Measurements from ENCODE around the gene NRXN3.

NRXN3 gene

GRCh38 chr14:79144896-79145295, 974.7 kb downstream of the NRXN3 start:
- no CpG with 5 or more reads among the region's 3 CpGs for WGBS (ENCODE audit: insufficient coverage)
- DNase-seq: no peak
- ChIA-PET CTCF (no interaction called here), POLR2A (no interaction called here)
- H3K36me3 ChIP-seq (ENCODE audit: control insufficient read depth in 4 of 4, insufficient read depth in 4 of 4, low read length in 3 of 4): no peaks in the 10 kb centered on the region
- H3K27ac ChIP-seq (ENCODE audit: insufficient read depth in 1 of 2, low read depth in 1 of 2, low read length in 2 of 2, poor library complexity in 1 of 2, severe bottlenecking in 2 of 2): no peak overlapping the region
- no peaks in the 10 kb centered on the region for H3K9me3 ChIP-seq (ENCODE audit: control extremely low read depth in 1 of 5, control insufficient read depth in 4 of 5, insufficient read depth in 2 of 5, low read depth in 1 of 5, low read length in 4 of 5)
- H3K27me3 ChIP-seq (replicated peaks in 2 of 5; ENCODE audit: control insufficient read depth in 4 of 5, insufficient read depth in 5 of 5, low read length in 4 of 5): no peaks in the 10 kb centered on the region
- H3K4me3 ChIP-seq (ENCODE audit: control insufficient read depth in 1 of 7, extremely low read depth in 1 of 7, insufficient read depth in 4 of 7, low read depth in 2 of 7, low read length in 6 of 7): no peak overlapping the region
- no peaks in the 10 kb centered on the region for H3K4me1 ChIP-seq (ENCODE audit: control extremely low read depth in 1 of 4, control insufficient read depth in 4 of 4, insufficient read depth in 4 of 4, low read length in 3 of 4)

- H3K27me3 ChIP-seq (replicated peaks in 2 of 5; ENCODE audit: control insufficient read depth in 4 of 5, insufficient read depth in 5 of 5, low read length in 4 of 5): no peaks in the 10 kb centered on the region
- POLR2A ChIA-PET: no interaction called here
- WGBS (ENCODE audit: insufficient coverage): no CpG with 5 or more reads among the region's 1 CpG
- no peaks in the 10 kb centered on the region for H3K4me1 ChIP-seq (ENCODE audit: control extremely low read depth in 1 of 4, control insufficient read depth in 4 of 4, insufficient read depth in 4 of 4, low read length in 3 of 4)
- no peak for DNase-seq
- no peaks in the 10 kb centered on the region for H3K9me3 ChIP-seq (ENCODE audit: control extremely low read depth in 1 of 5, control insufficient read depth in 4 of 5, insufficient read depth in 2 of 5, low read depth in 1 of 5, low read length in 4 of 5)
- H3K4me3 ChIP-seq (ENCODE audit: control insufficient read depth in 1 of 7, extremely low read depth in 1 of 7, insufficient read depth in 4 of 7, low read depth in 2 of 7, low read length in 6 of 7): no peak overlapping the region
- no peaks in the 10 kb centered on the region for H3K36me3 ChIP-seq (ENCODE audit: control insufficient read depth in 4 of 4, insufficient read depth in 4 of 4, low read length in 3 of 4)
- no peak overlapping the region for H3K27ac ChIP-seq (ENCODE audit: insufficient read depth in 1 of 2, low read depth in 1 of 2, low read length in 2 of 2, poor library complexity in 1 of 2, severe bottlenecking in 2 of 2)
- CTCF ChIA-PET: no interaction called here
These were observed 980.1 kb downstream of the NRXN3 start for GRCh38 chr14:79150226-79150625.

- no peaks in the 10 kb centered on the region for H3K4me1 ChIP-seq (ENCODE audit: control extremely low read depth in 1 of 4, control insufficient read depth in 4 of 4, insufficient read depth in 4 of 4, low read length in 3 of 4)
- no peaks in the 10 kb centered on the region for H3K9me3 ChIP-seq (ENCODE audit: control extremely low read depth in 1 of 5, control insufficient read depth in 4 of 5, insufficient read depth in 2 of 5, low read depth in 1 of 5, low read length in 4 of 5)
- no peak overlapping the region for H3K4me3 ChIP-seq (ENCODE audit: control insufficient read depth in 1 of 7, extremely low read depth in 1 of 7, insufficient read depth in 4 of 7, low read depth in 2 of 7, low read length in 6 of 7)
- no peaks in the 10 kb centered on the region for H3K36me3 ChIP-seq (ENCODE audit: control insufficient read depth in 4 of 4, insufficient read depth in 4 of 4, low read length in 3 of 4)
- ChIA-PET CTCF (no interaction called here), POLR2A (no interaction called here)
- H3K27ac ChIP-seq (ENCODE audit: insufficient read depth in 1 of 2, low read depth in 1 of 2, low read length in 2 of 2, poor library complexity in 1 of 2, severe bottlenecking in 2 of 2): no peak overlapping the region
- H3K27me3 ChIP-seq (replicated peaks in 2 of 5; ENCODE audit: control insufficient read depth in 4 of 5, insufficient read depth in 5 of 5, low read length in 4 of 5): no peaks in the 10 kb centered on the region
- no peak for DNase-seq
These were observed 987.2 kb downstream of the NRXN3 start for GRCh38 chr14:79157369-79157768.

GRCh38 chr14:79161571-79161970, 991.4 kb downstream of the NRXN3 start:
- POLR2A ChIA-PET: no interaction called here
- H3K4me3 ChIP-seq (ENCODE audit: control insufficient read depth in 1 of 7, extremely low read depth in 1 of 7, insufficient read depth in 4 of 7, low read depth in 2 of 7, low read length in 6 of 7): no peak overlapping the region
- CTCF ChIA-PET: no interaction called here
- 23% methylated on average over 7 of the region's 7 CpGs for WGBS (ENCODE audit: insufficient coverage)
- no peaks in the 10 kb centered on the region for H3K9me3 ChIP-seq (ENCODE audit: control extremely low read depth in 1 of 5, control insufficient read depth in 4 of 5, insufficient read depth in 2 of 5, low read depth in 1 of 5, low read length in 4 of 5)
- H3K4me1 ChIP-seq (ENCODE audit: control extremely low read depth in 1 of 4, control insufficient read depth in 4 of 4, insufficient read depth in 4 of 4, low read length in 3 of 4): no peaks in the 10 kb centered on the region
- no peaks in the 10 kb centered on the region for H3K36me3 ChIP-seq (ENCODE audit: control insufficient read depth in 4 of 4, insufficient read depth in 4 of 4, low read length in 3 of 4)
- DNase-seq: peak; percentile 4 to 11 (median 10)
- no peaks in the 10 kb centered on the region for H3K27me3 ChIP-seq (replicated peaks in 2 of 5; ENCODE audit: control insufficient read depth in 4 of 5, insufficient read depth in 5 of 5, low read length in 4 of 5)
- H3K27ac ChIP-seq (ENCODE audit: insufficient read depth in 1 of 2, low read depth in 1 of 2, low read length in 2 of 2, poor library complexity in 1 of 2, severe bottlenecking in 2 of 2): no peak overlapping the region

- no peak overlapping the region for H3K27ac ChIP-seq (ENCODE audit: insufficient read depth in 1 of 2, low read depth in 1 of 2, low read length in 2 of 2, poor library complexity in 1 of 2, severe bottlenecking in 2 of 2)
- no peaks in the 10 kb centered on the region for H3K4me1 ChIP-seq (ENCODE audit: control extremely low read depth in 1 of 4, control insufficient read depth in 4 of 4, insufficient read depth in 4 of 4, low read length in 3 of 4)
- no peaks in the 10 kb centered on the region for H3K36me3 ChIP-seq (ENCODE audit: control insufficient read depth in 4 of 4, insufficient read depth in 4 of 4, low read length in 3 of 4)
- no peaks in the 10 kb centered on the region for H3K9me3 ChIP-seq (ENCODE audit: control extremely low read depth in 1 of 5, control insufficient read depth in 4 of 5, insufficient read depth in 2 of 5, low read depth in 1 of 5, low read length in 4 of 5)
- ChIA-PET POLR2A (no interaction called here), CTCF (no interaction called here)
- no peak for DNase-seq
- H3K4me3 ChIP-seq (ENCODE audit: control insufficient read depth in 1 of 7, extremely low read depth in 1 of 7, insufficient read depth in 4 of 7, low read depth in 2 of 7, low read length in 6 of 7): no peak overlapping the region
- no peaks in the 10 kb centered on the region for H3K27me3 ChIP-seq (replicated peaks in 2 of 5; ENCODE audit: control insufficient read depth in 4 of 5, insufficient read depth in 5 of 5, low read length in 4 of 5)
These were observed 992.7 kb downstream of the NRXN3 start for GRCh38 chr14:79162833-79163232.

GRCh38 chr14:79165471-79166090, 995.4 kb downstream of the NRXN3 start:
- 100% methylated on average over 3 of the region's 4 CpGs for WGBS (ENCODE audit: insufficient coverage)
- Histone ChIP-seq H3K27ac (ENCODE audit: insufficient read depth in 1 of 2, low read depth in 1 of 2, low read length in 2 of 2, poor library complexity in 1 of 2, severe bottlenecking in 2 of 2) (no peak overlapping the region), H3K4me3 (ENCODE audit: control insufficient read depth in 1 of 7, extremely low read depth in 1 of 7, insufficient read depth in 4 of 7, low read depth in 2 of 7, low read length in 6 of 7) (no peak overlapping the region), H3K36me3 (ENCODE audit: control insufficient read depth in 4 of 4, insufficient read depth in 4 of 4, low read length in 3 of 4) (no peaks in the 10 kb centered on the region), H3K9me3 (ENCODE audit: control extremely low read depth in 1 of 5, control insufficient read depth in 4 of 5, insufficient read depth in 2 of 5, low read depth in 1 of 5, low read length in 4 of 5) (no peaks in the 10 kb centered on the region), H3K4me1 (ENCODE audit: control extremely low read depth in 1 of 4, control insufficient read depth in 4 of 4, insufficient read depth in 4 of 4, low read length in 3 of 4) (no peaks in the 10 kb centered on the region), H3K27me3 (replicated peaks in 2 of 5; ENCODE audit: control insufficient read depth in 4 of 5, insufficient read depth in 5 of 5, low read length in 4 of 5) (no peaks in the 10 kb centered on the region)
- ChIA-PET POLR2A (no interaction called here), CTCF (no interaction called here)
- no peak for DNase-seq

- WGBS (ENCODE audit: insufficient coverage): 100% methylated on average over 1 of the region's 2 CpGs
- H3K4me3 ChIP-seq (ENCODE audit: control insufficient read depth in 1 of 7, extremely low read depth in 1 of 7, insufficient read depth in 4 of 7, low read depth in 2 of 7, low read length in 6 of 7): no peak overlapping the region
- H3K9me3 ChIP-seq (ENCODE audit: control extremely low read depth in 1 of 5, control insufficient read depth in 4 of 5, insufficient read depth in 2 of 5, low read depth in 1 of 5, low read length in 4 of 5): no peaks in the 10 kb centered on the region
- no peak overlapping the region for H3K27ac ChIP-seq (ENCODE audit: insufficient read depth in 1 of 2, low read depth in 1 of 2, low read length in 2 of 2, poor library complexity in 1 of 2, severe bottlenecking in 2 of 2)
- no peaks in the 10 kb centered on the region for H3K4me1 ChIP-seq (ENCODE audit: control extremely low read depth in 1 of 4, control insufficient read depth in 4 of 4, insufficient read depth in 4 of 4, low read length in 3 of 4)
- ChIA-PET POLR2A (no interaction called here), CTCF (no interaction called here)
- H3K27me3 ChIP-seq (replicated peaks in 2 of 5; ENCODE audit: control insufficient read depth in 4 of 5, insufficient read depth in 5 of 5, low read length in 4 of 5): no peaks in the 10 kb centered on the region
- DNase-seq: no peak
- H3K36me3 ChIP-seq (ENCODE audit: control insufficient read depth in 4 of 4, insufficient read depth in 4 of 4, low read length in 3 of 4): no peaks in the 10 kb centered on the region
These were observed 996.0 kb downstream of the NRXN3 start for GRCh38 chr14:79166171-79166570.

All from common myeloid progenitor, CD34-positive (primary cell).